ENCODE measurements around the gene TIAM2.

Gene TIAM2

GRCh38 chr6:155003476-155003875 is 8.4 kb downstream of the TIAM2 start:
- no peaks in the 10 kb centered on the region for H3K9me3 Mint-ChIP-seq
- peaks cover 13% of the 10 kb centered on the region for H3K27me3 Mint-ChIP-seq (ENCODE audit: low read depth)
- no peak overlapping the region for H3K4me3 Mint-ChIP-seq
- no peak for TF ChIP-seq CTCF (IDR thresholded peaks at IDR 0.05; ENCODE audit: unreplicated experiment in 3 of 3)
- H3K4me1 Mint-ChIP-seq: peaks cover 31% of the 10 kb centered on the region
- no peaks in the 10 kb centered on the region for H3K36me3 Mint-ChIP-seq (ENCODE audit: low read depth)
- peak overlapping the region in 2 of 3 experiments; percentile 74 to 77 for H3K27ac Mint-ChIP-seq

GRCh38 chr6:155004017-155004416 is 8.9 kb downstream of the TIAM2 start:
- Mint-ChIP-seq H3K27me3 (ENCODE audit: low read depth) (peaks cover 13% of the 10 kb centered on the region), H3K27ac (peak overlapping the region in 2 of 3 experiments; percentile 44 to 74), H3K36me3 (ENCODE audit: low read depth) (no peaks in the 10 kb centered on the region), H3K4me1 (peaks cover 35% of the 10 kb centered on the region), H3K9me3 (no peaks in the 10 kb centered on the region), H3K4me3 (no peak overlapping the region)
- TF ChIP-seq CTCF (IDR thresholded peaks at IDR 0.05; ENCODE audit: unreplicated experiment in 3 of 3): no peak

- no peaks in the 10 kb centered on the region for H3K36me3 Mint-ChIP-seq (ENCODE audit: low read depth)
- TF ChIP-seq CTCF (IDR thresholded peaks at IDR 0.05; ENCODE audit: unreplicated experiment in 3 of 3): no peak
- peak overlapping the region in 1 of 3 experiments; percentile 20 for H3K27ac Mint-ChIP-seq
- H3K4me3 Mint-ChIP-seq: no peak overlapping the region
- peaks cover 35% of the 10 kb centered on the region for H3K4me1 Mint-ChIP-seq
- no peaks in the 10 kb centered on the region for H3K9me3 Mint-ChIP-seq
- peaks cover 13% of the 10 kb centered on the region for H3K27me3 Mint-ChIP-seq (ENCODE audit: low read depth)
Observed at GRCh38 chr6:155004576-155005372, 9.7 kb downstream of the TIAM2 start.

GRCh38 chr6:155008625-155009024 is 13.5 kb downstream of the TIAM2 start:
- Mint-ChIP-seq H3K36me3 (ENCODE audit: low read depth) (no peaks in the 10 kb centered on the region), H3K4me3 (peak overlapping the region in 2 of 3 experiments; percentile 31 to 50), H3K4me1 (peaks cover 51% of the 10 kb centered on the region), H3K27ac (peak overlapping the region; percentile 84 to 90 (median 85)), H3K27me3 (ENCODE audit: low read depth) (peaks cover 4% of the 10 kb centered on the region), H3K9me3 (no peaks in the 10 kb centered on the region)
- no peak for TF ChIP-seq CTCF (IDR thresholded peaks at IDR 0.05; ENCODE audit: unreplicated experiment in 3 of 3)

GRCh38 chr6:155010940-155011339 is 15.8 kb downstream of the TIAM2 start:
- peaks cover 4% of the 10 kb centered on the region for H3K27me3 Mint-ChIP-seq (ENCODE audit: low read depth)
- H3K4me3 Mint-ChIP-seq: no peak overlapping the region
- TF ChIP-seq CTCF (IDR thresholded peaks at IDR 0.05; ENCODE audit: unreplicated experiment in 3 of 3): no peak
- peak overlapping the region; percentile 80 to 96 (median 95) for H3K27ac Mint-ChIP-seq
- H3K36me3 Mint-ChIP-seq (ENCODE audit: low read depth): no peaks in the 10 kb centered on the region
- H3K4me1 Mint-ChIP-seq: peaks cover 66% of the 10 kb centered on the region
- no peaks in the 10 kb centered on the region for H3K9me3 Mint-ChIP-seq
